ENCODE measurements around the gene GTF2I.
"Not testable (repeated sequence)": the region's sequence is repeated elsewhere in the genome, so short reads cannot be mapped to it uniquely, and the experiment has no call there.

The GTF2I gene

DNA sequence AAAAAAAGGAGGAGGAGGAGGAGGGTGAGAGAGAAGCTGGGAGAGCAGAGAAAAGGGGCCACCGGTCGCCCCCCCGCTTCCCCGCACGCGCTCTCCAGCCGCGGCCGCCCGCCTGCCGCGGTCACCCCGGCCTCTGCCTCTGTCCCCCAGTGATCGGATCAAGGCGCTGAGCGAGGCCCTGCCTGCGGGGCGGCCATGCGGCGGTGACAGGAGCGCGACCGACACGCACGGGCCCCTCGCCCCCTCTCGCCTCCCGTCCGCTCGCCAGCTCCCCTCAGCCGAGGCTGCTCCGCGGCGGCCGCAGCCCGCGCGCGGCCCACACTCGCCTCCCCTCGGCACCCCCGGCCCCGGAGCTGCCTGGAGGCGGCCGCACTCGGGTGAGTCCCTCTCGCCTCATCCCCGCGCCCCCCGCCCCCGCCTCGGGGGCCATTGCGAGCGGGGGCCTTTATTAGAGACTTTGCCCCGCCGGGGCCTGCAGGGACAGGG is at the start of gene GTF2I:
Gene GTF2I (plus strand): TSS at position 27 of the 486 bp plus-strand sequence. CDS start 31,411 bp downstream, outside the sequence.
- no peak for DNase-seq (ENCODE audit: low spot score)

DNA sequence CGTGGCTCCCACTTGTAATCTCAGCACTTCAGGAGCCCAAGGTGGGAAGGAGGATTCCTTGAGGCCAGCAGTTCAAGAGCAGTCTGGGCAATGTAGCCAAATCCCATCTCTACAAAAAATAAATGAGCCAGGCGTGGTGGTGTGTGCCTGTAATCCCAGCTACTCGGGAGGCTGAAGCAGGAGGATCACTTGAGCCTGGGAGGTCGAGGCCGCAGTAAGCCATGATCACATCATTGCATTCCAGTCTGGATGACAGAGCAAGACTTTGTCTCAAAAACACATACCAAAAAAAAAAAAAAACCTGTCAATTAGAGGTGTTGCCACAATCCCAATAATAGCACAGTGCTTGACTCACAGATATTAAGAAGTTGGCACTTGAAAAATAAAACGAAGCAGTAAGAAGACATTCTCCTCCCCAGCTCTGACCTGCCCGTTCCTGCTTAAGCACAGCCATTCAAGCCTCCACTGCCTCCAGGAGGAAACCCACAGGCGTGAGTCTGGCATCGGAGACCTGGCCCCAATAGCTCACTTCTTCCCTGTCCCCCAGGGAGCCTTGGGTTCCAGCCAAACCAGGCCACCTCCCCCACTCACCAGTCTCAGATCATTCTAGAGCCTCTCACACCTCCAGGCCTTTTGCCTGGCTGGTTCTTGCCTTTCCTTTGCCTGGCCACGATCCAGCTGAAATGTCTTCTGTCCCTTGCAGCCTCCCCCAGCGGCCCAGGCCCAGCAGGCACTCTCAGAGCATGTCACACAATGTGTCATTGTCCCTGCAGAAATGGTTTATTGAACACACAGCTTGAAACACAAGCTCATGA is 45.3 kb upstream of the GTF2I start:
- no peak for DNase-seq (ENCODE audit: low spot score)

DNA sequence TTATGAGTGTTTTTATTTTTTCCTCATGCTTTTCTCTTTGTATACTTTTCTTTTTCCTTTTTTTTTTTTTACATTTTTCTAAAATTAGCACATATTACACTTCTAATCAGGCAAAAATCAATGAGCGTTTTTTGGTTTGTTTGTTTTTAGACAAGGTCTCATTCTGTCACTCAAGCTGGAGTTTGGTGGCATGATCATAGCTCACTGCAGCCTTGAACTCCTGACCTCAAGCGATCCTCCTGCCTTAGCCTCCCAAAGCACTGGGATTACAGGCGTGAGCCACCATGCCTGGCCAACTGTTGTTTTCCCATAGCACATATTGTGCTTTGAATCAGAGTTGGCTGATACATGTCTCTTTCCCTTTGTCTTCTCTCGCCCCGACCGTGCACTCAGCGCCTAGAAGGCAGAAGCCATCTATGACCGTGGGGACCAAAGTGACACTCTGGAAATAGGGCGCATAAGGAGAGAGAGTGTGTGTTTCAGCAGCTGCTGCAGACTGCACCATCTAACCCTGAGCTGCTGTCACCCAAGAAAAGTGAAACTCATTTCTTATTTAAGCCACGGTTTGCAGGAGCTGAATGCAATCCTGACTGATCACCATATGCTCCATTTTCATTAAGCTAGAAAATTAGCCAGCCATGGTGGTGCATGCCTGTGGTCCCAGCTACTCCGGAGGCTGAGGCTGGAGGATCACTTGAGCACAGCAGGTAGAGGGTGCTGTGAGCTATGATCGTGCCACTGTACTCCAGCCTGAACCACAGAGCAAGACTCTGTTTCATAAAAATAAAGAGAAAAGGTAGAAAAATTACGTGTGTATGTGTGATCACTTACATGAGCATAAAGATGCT is 41.4 kb upstream of the GTF2I start:
- DNase-seq (ENCODE audit: low spot score), result no peak

DNA sequence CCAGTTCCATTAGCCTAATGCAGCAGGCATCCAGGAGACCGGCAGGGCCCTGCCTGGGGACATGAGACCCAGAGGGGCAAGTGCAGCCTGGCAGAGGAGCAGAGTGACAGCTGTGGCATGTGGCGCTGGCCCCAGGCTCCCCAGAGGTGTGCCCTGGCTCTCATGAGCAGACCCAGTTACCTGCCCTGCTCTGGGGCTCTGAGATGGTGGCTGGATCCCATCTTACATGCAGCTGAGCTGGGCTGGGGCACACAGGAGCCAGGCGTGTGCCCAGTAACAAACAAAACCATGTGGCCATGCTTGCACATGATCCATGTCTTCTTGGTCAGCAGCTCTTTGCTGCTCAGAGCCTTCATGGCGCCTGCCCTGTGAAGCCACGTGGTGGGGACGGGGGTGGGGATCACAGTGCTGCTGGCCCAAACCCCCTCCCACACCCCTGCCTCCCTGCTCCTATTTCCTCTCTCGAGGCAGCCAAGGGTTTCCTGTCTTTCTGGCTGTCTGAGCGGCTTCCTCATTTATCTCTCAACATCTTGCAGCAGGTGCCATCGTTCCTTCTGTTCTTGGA is 40.3 kb upstream of the GTF2I start:
- DNase-seq (ENCODE audit: low spot score), result no peak

- no peak for DNase-seq (ENCODE audit: low spot score)
Measured at GRCh38 chr7:74619235-74619860, 38.2 kb upstream of the GTF2I start.

DNA sequence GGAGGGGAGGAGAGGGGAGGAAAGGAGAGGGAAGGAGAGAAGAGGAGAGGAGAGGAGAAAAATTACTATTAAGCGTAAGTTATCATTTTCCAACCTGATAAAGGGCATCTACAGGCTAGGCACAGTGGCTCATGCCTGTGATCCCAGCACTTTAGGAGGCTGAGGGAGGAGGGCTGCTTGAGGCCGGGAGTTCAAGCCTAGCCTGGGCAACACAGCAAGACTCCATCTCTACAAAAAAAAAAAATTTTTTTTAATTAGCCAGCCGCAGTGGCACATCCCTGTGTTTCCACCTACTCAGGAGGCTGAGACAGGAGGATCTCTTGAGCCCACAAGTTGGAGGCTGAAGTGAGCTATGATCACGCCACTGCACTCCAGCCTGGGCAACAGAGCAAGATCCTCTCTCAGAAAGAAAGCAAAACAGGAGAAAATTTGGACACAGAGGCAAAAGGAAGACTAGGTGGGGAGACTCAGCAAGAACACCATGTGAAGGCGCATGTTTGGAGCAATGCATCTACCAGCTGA is 35.2 kb upstream of the GTF2I start:
- no peak for DNase-seq (ENCODE audit: low spot score)

DNA sequence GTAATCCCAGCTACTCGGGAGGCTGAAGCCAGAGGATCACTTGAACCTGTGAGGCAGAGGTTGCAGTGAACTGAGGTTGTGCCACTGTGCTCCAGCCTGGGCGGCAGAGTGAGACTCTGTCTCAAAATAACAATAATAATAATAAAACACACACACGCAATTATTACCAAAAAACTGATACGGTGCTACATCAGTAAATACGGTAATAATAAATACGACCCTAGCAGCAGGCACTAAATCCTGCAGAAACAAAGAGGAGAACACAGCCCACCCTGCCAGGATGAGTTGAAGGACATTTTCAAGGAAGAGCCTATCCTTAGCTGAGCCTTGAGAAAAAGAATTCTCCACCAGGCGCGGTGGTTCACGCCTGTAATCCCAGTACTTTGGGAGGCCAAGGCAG is 34.4 kb upstream of the GTF2I start:
- DNase-seq (ENCODE audit: low spot score), result no peak

DNA sequence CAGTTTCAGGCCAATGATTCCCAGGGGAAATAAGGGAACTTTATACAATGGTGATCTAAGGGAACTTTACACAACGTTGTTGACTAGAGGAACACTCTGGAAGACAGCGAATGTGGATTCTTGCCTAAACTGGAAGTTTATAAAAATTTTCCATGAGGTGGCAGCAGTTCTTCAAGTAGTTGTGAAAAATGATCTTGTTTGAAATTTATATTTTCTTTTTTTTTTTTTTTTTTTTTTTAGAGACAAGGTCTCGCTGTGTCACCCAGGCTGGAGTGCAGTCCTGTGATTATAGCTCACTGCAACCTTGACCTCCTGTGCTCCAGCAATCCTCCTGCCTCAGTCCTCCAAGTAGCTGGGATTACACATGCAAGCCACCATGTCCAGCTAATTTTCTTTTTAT is 32.1 kb upstream of the GTF2I start:
- DNase-seq (ENCODE audit: low spot score), result no peak

DNA sequence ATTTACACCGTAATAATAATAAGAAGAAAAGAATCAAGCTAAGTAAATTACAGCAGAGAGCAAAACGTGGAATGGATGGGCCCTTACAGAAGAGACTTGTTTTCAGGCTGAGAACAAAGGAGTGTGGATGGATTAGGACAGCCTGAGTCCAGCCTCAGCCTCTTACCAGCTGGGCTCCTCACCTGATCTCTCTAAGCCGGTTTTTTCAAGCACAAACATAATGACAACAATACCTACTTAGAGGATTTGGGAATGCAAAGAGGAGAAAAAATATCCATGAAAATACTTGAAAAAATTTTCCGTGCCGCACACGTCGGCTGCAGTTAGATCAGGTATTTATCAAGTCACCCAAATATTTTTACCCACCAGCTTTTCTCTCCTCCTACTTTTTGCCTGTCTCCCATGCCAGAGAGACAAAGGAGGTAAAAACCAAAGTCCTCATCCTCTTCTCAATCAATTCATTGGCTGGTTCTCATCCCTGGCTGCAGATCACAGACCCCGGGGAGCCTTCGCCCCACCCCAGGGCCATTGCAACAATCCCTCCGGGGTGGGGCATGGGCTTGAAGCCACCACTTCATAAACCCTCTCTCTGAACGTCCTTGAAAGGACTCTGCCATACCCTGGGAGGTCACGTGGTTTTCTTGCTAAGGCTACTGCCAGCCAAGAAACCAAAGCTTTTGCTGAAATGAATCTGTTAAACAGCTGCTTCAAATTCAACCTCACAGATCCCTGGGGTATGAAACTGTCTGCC is 29.7 kb upstream of the GTF2I start:
- DNase-seq (ENCODE audit: low spot score), result peak; percentile 90

DNA sequence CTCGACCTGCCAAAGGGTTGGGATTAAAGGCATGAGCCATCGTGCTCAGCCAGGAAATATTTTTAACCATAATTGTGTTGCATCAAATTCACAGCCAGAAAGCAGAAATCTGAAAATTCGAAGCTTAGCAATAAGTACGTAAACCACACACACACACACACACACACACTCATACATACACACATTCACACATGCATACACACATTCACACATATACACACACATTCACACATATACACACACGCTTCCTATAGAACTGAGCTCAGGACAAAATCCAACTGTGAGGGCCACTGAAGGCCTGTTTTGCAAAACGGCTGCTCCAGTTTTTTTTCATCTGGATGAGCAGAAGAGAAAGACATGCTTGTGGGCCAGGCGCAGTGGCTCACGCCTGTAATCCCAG is 25.0 kb upstream of the GTF2I start:
- no peak for DNase-seq (ENCODE audit: low spot score)

DNA sequence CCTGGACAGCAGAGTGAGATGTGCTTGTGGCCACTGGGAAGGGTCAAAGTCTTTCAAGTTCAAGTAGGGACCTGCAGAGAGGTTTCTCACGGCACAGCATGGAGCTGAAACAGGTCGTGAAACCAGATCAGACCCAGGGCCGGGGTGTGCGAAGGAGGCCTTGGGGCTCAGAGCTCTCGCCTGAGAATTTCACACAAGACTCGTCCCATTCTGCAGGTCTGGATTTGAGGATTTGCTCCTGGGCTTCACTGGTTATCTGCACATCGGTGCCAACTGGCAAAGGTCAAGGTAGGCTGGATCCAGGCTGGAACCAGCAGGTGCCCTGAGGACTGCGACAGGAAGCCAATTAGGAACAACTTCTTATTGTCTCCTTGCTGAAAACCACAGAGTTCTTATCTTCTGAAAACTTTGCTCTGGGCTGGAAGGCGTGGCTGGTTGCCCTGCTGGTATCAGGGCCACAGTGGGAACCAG is 24.0 kb upstream of the GTF2I start:
- no peak for DNase-seq (ENCODE audit: low spot score)

- DNase-seq (ENCODE audit: low spot score), result no peak
Measured at GRCh38 chr7:74637745-74638144, 19.8 kb upstream of the GTF2I start.

- DNase-seq (ENCODE audit: low spot score), result not testable (repeated sequence)
Measured at GRCh38 chr7:74650055-74650454, 7.5 kb upstream of the GTF2I start.

GRCh38 chr7:74650493-74651132 is 6.9 kb upstream of the GTF2I start:
- DNase-seq (ENCODE audit: low spot score), result not testable (repeated sequence)

GRCh38 chr7:74651133-74651504 is 6.4 kb upstream of the GTF2I start:
- not testable (repeated sequence) for DNase-seq (ENCODE audit: low spot score)

GRCh38 chr7:74653686-74654181 is 3.8 kb upstream of the GTF2I start:
- no peak for DNase-seq (ENCODE audit: low spot score)

GRCh38 chr7:74654811-74655210 is 2.7 kb upstream of the GTF2I start:
- no peak for DNase-seq (ENCODE audit: low spot score)

DNA sequence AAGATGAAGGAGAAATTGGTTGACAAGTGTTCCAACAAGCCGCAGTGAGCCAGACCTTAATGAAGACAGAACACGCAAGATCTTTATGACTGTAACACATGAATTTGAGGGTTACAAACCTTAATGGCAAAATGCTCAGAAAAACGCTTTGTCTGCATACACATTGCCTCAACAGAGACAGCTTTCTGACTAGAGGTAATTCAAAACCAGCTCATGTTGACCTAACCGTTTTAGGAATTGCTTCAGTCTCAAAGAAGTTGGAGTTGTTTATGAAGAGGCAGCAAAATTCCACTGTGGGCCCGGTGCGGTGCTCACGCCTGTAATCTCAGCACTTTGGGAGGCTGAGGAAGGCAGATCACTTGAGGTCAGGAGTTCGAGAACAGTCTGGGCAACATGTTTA is 2.2 kb upstream of the GTF2I start:
- no peak for DNase-seq (ENCODE audit: low spot score)

DNA sequence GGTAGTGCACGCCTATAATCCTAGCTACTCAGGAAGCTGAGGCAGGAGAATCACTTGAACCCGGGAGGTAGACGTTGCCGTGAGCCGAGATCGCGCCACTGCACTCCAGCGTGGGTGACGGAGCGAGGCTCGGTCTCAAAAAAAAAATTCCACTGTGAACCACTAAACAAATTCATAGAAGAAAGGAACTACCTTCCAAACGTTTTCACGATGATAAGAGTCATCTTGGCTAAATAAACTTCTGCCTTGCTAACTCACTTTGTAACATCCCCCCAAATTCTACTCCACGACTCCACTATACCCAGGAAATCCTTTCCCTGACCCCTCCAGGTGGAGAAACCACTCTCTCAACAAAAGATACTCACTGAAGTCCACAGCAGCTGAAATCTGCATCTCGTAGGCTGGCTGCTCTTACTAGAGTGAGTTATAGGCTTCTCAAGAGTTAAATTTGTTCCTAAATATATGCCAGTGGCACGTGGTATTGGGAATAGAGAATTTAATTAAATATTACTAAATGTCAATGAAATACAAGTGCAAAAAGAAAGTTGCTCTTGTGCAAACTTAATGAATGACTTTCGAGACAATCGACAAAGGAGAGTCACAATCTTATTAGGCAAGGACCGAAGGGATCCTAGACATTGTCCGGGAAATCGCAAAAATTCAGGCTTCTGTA is 1.6 kb upstream of the GTF2I start:
- no peak for DNase-seq (ENCODE audit: low spot score)

GRCh38 chr7:74656441-74656836 is 1.1 kb upstream of the GTF2I start:
- DNase-seq (ENCODE audit: low spot score), result peak; percentile 79

All from D341Med (cell line).